ENCODE results near the gene HM13.
A peak's percentile ranks its signal among the peaks of the same experiment; 100 is the strongest.
"Not testable (repeated sequence)": the region's sequence is repeated elsewhere in the genome, so short reads cannot be mapped to it uniquely, and the experiment has no call there.

The HM13 gene

GRCh38 chr20:31537116-31537871 is 23.1 kb downstream of the HM13 start:
- Histone ChIP-seq H3K27me3 (ENCODE audit: control insufficient read depth in 1 of 2, insufficient read depth in 2 of 2, low read length in 2 of 2) (no peaks in the 10 kb centered on the region), H3K36me3 (ENCODE audit: insufficient read depth, low read length) (peaks cover 77% of the 10 kb centered on the region), H3K4me1 (ENCODE audit: insufficient read depth, low read length) (no peaks in the 10 kb centered on the region), H3K9me3 (ENCODE audit: low read length) (no peaks in the 10 kb centered on the region), H3K9ac (ENCODE audit: low read length) (no peak overlapping the region), H3K4me3 (ENCODE audit: low read depth in 1 of 2, low read length in 2 of 2) (no peak overlapping the region), H3K27ac (ENCODE audit: low read depth, low read length) (no peak overlapping the region)

GRCh38 chr20:31537890-31538289 is 23.6 kb downstream of the HM13 start:
- Histone ChIP-seq H3K4me1 (ENCODE audit: insufficient read depth, low read length) (no peaks in the 10 kb centered on the region), H3K9me3 (ENCODE audit: low read length) (no peaks in the 10 kb centered on the region), H3K27ac (ENCODE audit: low read depth, low read length) (no peak overlapping the region), H3K36me3 (ENCODE audit: insufficient read depth, low read length) (peaks cover 77% of the 10 kb centered on the region), H3K27me3 (ENCODE audit: control insufficient read depth in 1 of 2, insufficient read depth in 2 of 2, low read length in 2 of 2) (no peaks in the 10 kb centered on the region), H3K4me3 (ENCODE audit: low read depth in 1 of 2, low read length in 2 of 2) (no peak overlapping the region), H3K9ac (ENCODE audit: low read length) (no peak overlapping the region)

GRCh38 chr20:31538326-31538725 is 24.1 kb downstream of the HM13 start:
- no peaks in the 10 kb centered on the region for H3K9me3 ChIP-seq (ENCODE audit: low read length)
- H3K36me3 ChIP-seq (ENCODE audit: insufficient read depth, low read length), result peaks cover 75% of the 10 kb centered on the region
- no peaks in the 10 kb centered on the region for H3K27me3 ChIP-seq (ENCODE audit: control insufficient read depth in 1 of 2, insufficient read depth in 2 of 2, low read length in 2 of 2)
- no peak overlapping the region for H3K27ac ChIP-seq (ENCODE audit: low read depth, low read length)
- no peaks in the 10 kb centered on the region for H3K4me1 ChIP-seq (ENCODE audit: insufficient read depth, low read length)
- no peak overlapping the region for H3K4me3 ChIP-seq (ENCODE audit: low read depth in 1 of 2, low read length in 2 of 2)
- no peak overlapping the region for H3K9ac ChIP-seq (ENCODE audit: low read length)

- not testable (repeated sequence) for H3K9me3 ChIP-seq (ENCODE audit: low read length); H3K4me3 ChIP-seq (ENCODE audit: low read depth in 1 of 2, low read length in 2 of 2); H3K9ac ChIP-seq (ENCODE audit: low read length); H3K27ac ChIP-seq (ENCODE audit: low read depth, low read length); H3K4me1 ChIP-seq (ENCODE audit: insufficient read depth, low read length); H3K27me3 ChIP-seq (ENCODE audit: control insufficient read depth in 1 of 2, insufficient read depth in 2 of 2, low read length in 2 of 2)
- peaks cover 64% of the 10 kb centered on the region for H3K36me3 ChIP-seq (ENCODE audit: insufficient read depth, low read length)
These were observed 25.4 kb downstream of the HM13 start for GRCh38 chr20:31539636-31540035.

GRCh38 chr20:31540406-31540805 is 26.2 kb downstream of the HM13 start:
- Histone ChIP-seq H3K27me3 (ENCODE audit: control insufficient read depth in 1 of 2, insufficient read depth in 2 of 2, low read length in 2 of 2) (no peaks in the 10 kb centered on the region), H3K9ac (ENCODE audit: low read length) (no peak overlapping the region), H3K27ac (ENCODE audit: low read depth, low read length) (no peak overlapping the region), H3K9me3 (ENCODE audit: low read length) (no peaks in the 10 kb centered on the region), H3K4me1 (ENCODE audit: insufficient read depth, low read length) (peaks cover 4% of the 10 kb centered on the region), H3K36me3 (ENCODE audit: insufficient read depth, low read length) (peaks cover 65% of the 10 kb centered on the region), H3K4me3 (ENCODE audit: low read depth in 1 of 2, low read length in 2 of 2) (no peak overlapping the region)

GRCh38 chr20:31542201-31542842 is 28.1 kb downstream of the HM13 start:
- Histone ChIP-seq H3K4me3 (ENCODE audit: low read depth in 1 of 2, low read length in 2 of 2) (no peak overlapping the region), H3K27me3 (ENCODE audit: control insufficient read depth in 1 of 2, insufficient read depth in 2 of 2, low read length in 2 of 2) (no peaks in the 10 kb centered on the region), H3K36me3 (ENCODE audit: insufficient read depth, low read length) (peaks cover 49% of the 10 kb centered on the region), H3K4me1 (ENCODE audit: insufficient read depth, low read length) (peaks cover 4% of the 10 kb centered on the region), H3K9ac (ENCODE audit: low read length) (no peak overlapping the region), H3K9me3 (ENCODE audit: low read length) (no peaks in the 10 kb centered on the region), H3K27ac (ENCODE audit: low read depth, low read length) (no peak overlapping the region)

GRCh38 chr20:31542963-31543362 is 28.7 kb downstream of the HM13 start:
- Histone ChIP-seq H3K27me3 (ENCODE audit: control insufficient read depth in 1 of 2, insufficient read depth in 2 of 2, low read length in 2 of 2) (no peaks in the 10 kb centered on the region), H3K4me1 (ENCODE audit: insufficient read depth, low read length) (peaks cover 4% of the 10 kb centered on the region), H3K4me3 (ENCODE audit: low read depth in 1 of 2, low read length in 2 of 2) (no peak overlapping the region), H3K36me3 (ENCODE audit: insufficient read depth, low read length) (peaks cover 43% of the 10 kb centered on the region), H3K9me3 (ENCODE audit: low read length) (no peaks in the 10 kb centered on the region), H3K27ac (ENCODE audit: low read depth, low read length) (no peak overlapping the region), H3K9ac (ENCODE audit: low read length) (no peak overlapping the region)

- Histone ChIP-seq H3K27me3 (ENCODE audit: control insufficient read depth in 1 of 2, insufficient read depth in 2 of 2, low read length in 2 of 2) (no peaks in the 10 kb centered on the region), H3K27ac (ENCODE audit: low read depth, low read length) (no peak overlapping the region), H3K9ac (ENCODE audit: low read length) (no peak overlapping the region), H3K9me3 (ENCODE audit: low read length) (no peaks in the 10 kb centered on the region), H3K4me3 (ENCODE audit: low read depth in 1 of 2, low read length in 2 of 2) (no peak overlapping the region), H3K36me3 (ENCODE audit: insufficient read depth, low read length) (peaks cover 38% of the 10 kb centered on the region), H3K4me1 (ENCODE audit: insufficient read depth, low read length) (peaks cover 4% of the 10 kb centered on the region)
These were observed 29.8 kb downstream of the HM13 start for GRCh38 chr20:31543966-31544598.

GRCh38 chr20:31544600-31544999 is 30.4 kb downstream of the HM13 start:
- Histone ChIP-seq H3K4me1 (ENCODE audit: insufficient read depth, low read length) (peaks cover 4% of the 10 kb centered on the region), H3K9me3 (ENCODE audit: low read length) (no peaks in the 10 kb centered on the region), H3K27ac (ENCODE audit: low read depth, low read length) (no peak overlapping the region), H3K4me3 (ENCODE audit: low read depth in 1 of 2, low read length in 2 of 2) (no peak overlapping the region), H3K36me3 (ENCODE audit: insufficient read depth, low read length) (peaks cover 40% of the 10 kb centered on the region), H3K27me3 (ENCODE audit: control insufficient read depth in 1 of 2, insufficient read depth in 2 of 2, low read length in 2 of 2) (no peaks in the 10 kb centered on the region), H3K9ac (ENCODE audit: low read length) (no peak overlapping the region)

- not testable (repeated sequence) for H3K27ac ChIP-seq (ENCODE audit: low read depth, low read length); H3K9ac ChIP-seq (ENCODE audit: low read length); H3K4me1 ChIP-seq (ENCODE audit: insufficient read depth, low read length); H3K27me3 ChIP-seq (ENCODE audit: control insufficient read depth in 1 of 2, insufficient read depth in 2 of 2, low read length in 2 of 2); H3K4me3 ChIP-seq (ENCODE audit: low read depth in 1 of 2, low read length in 2 of 2); H3K9me3 ChIP-seq (ENCODE audit: low read length)
- peaks cover 40% of the 10 kb centered on the region for H3K36me3 ChIP-seq (ENCODE audit: insufficient read depth, low read length)
These were observed 31.4 kb downstream of the HM13 start for GRCh38 chr20:31545621-31546040.

GRCh38 chr20:31547017-31547675 is 32.9 kb downstream of the HM13 start:
- Histone ChIP-seq H3K4me3 (ENCODE audit: low read depth in 1 of 2, low read length in 2 of 2) (peak overlapping the region; percentile 38 to 54), H3K27me3 (ENCODE audit: control insufficient read depth in 1 of 2, insufficient read depth in 2 of 2, low read length in 2 of 2) (no peaks in the 10 kb centered on the region), H3K36me3 (ENCODE audit: insufficient read depth, low read length) (peaks cover 46% of the 10 kb centered on the region), H3K27ac (ENCODE audit: low read depth, low read length) (peak overlapping the region; percentile 46), H3K9me3 (ENCODE audit: low read length) (no peaks in the 10 kb centered on the region), H3K9ac (ENCODE audit: low read length) (peak overlapping the region; percentile 70), H3K4me1 (ENCODE audit: insufficient read depth, low read length) (peaks cover 4% of the 10 kb centered on the region)

All from muscle layer of colon (tissue), 2 donors.